GM19452 (cell line): ENCODE results near the gene DNAH8.

Experiments
- ATAC-seq: cut with Tn5 transposase; IDR thresholded peaks from one replicate; pipeline ENCODE4 v1.9.1; 2021; ENCODE audit not compliant: unreplicated experiment

The DNAH8 gene

GRCh38 chr6:39048481-39049399 is 333.6 kb downstream of the DNAH8 start, which contains the start of gene GLP1R:
Gene GLP1R, plus strand, starts transcription at chr6:39048781. Its CDS starts 60 bp downstream, at chr6:39048841.
- ATAC-seq, result no peak

GRCh38 chr6:39049575-39050283 is 334.6 kb downstream of the DNAH8 start:
- ATAC-seq, result no peak

GRCh38 chr6:39050453-39051112 is 335.5 kb downstream of the DNAH8 start:
- ATAC-seq, result no peak

- ATAC-seq, result no peak
These were observed 336.4 kb downstream of the DNAH8 start for GRCh38 chr6:39051399-39052122.

DNA sequence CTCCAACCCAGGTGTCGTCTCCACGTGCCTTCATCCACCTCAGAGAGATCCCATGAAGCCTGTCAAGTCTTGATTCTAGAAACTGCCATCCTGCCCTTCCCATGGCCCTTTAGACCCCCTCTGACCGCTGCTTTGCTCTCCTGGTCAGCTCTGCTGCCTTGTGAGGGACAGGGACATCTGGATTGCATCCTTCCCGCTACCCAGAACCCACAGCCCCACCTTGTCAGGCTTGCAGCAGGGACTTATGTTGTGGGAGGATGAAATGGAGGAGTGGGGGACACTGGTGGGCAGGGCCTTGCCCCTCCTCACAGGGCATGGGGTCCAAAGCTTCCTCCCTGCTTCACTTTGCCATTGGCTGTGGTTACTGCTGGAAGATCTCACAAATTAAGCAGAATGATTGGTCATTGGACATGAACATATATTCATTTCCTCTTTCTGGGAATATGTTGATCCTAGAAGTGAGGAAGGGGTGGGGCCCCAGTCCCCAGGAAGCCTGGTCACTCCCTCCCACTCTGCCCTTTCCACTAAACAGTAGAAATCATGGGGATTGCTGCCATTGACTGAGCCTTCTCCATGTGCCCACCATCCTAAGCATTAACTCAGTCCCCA is 338.0 kb downstream of the DNAH8 start:
- ATAC-seq, result no peak

- no peak for ATAC-seq
These were observed 338.9 kb downstream of the DNAH8 start for GRCh38 chr6:39053854-39054576.

- no peak for ATAC-seq
These were observed 339.5 kb downstream of the DNAH8 start for GRCh38 chr6:39054577-39055142.

GRCh38 chr6:39055661-39056060 is 340.6 kb downstream of the DNAH8 start:
- ATAC-seq, result no peak

DNA sequence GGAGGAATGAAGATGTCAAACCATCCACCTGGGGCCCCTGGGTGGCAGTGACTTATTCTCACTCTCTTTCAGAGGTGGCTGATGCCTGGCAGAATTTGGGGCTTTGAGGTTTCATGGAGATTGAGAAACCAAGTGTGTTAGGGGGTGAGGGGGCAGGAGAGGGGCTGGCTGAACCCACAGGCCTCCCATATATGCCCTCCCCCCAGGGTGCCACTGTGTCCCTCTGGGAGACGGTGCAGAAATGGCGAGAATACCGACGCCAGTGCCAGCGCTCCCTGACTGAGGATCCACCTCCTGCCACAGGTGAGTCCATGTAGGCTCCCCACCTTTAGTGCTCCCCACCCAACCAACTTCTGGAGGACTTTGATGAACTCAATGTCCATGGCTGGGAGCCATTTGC is 341.1 kb downstream of the DNAH8 start:
- ATAC-seq, result no peak

- ATAC-seq, result no peak
These were observed 341.6 kb downstream of the DNAH8 start for GRCh38 chr6:39056681-39057080.

DNA sequence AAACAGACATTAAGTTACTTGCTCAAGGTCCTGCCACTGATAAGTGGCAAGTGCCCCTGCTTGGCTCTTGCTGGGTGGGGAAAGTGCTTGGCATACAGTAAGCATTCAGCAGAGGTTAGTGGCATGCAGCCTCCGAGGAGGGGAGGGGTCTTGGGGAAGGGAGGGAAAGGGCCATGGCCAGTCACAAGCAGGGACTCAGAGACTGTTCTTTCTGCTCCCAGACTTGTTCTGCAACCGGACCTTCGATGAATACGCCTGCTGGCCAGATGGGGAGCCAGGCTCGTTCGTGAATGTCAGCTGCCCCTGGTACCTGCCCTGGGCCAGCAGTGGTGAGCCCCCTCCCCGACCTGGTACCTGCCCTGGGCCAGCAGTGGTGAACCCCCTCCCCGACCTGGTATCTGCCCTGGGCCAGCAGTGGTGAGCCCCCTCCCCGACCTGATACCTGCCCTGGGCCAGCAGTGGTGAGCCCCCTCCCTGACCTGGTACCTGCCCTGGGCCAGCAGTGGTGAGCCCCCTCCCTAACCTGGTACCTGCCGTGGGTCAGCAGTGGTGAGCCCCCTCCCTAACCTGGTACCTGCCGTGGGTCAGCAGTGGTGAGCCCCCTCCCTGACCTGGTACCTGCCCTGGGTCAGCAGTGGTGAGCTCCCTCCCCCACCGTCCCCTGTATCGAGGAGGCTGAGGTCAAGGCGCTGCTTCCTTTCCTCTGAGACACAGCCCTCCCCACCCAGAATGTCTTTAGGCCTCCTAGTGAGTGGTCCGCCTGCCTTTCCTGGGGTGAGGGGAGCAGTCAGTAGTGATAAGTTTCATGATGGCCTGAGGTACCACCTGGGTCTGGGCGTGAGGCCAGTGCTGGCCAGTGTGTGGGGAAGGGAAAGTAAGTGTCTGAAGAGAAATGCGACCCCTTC is 342.4 kb downstream of the DNAH8 start:
- no peak for ATAC-seq

- no peak for ATAC-seq
These were observed 343.5 kb downstream of the DNAH8 start for GRCh38 chr6:39058471-39059147.

DNA sequence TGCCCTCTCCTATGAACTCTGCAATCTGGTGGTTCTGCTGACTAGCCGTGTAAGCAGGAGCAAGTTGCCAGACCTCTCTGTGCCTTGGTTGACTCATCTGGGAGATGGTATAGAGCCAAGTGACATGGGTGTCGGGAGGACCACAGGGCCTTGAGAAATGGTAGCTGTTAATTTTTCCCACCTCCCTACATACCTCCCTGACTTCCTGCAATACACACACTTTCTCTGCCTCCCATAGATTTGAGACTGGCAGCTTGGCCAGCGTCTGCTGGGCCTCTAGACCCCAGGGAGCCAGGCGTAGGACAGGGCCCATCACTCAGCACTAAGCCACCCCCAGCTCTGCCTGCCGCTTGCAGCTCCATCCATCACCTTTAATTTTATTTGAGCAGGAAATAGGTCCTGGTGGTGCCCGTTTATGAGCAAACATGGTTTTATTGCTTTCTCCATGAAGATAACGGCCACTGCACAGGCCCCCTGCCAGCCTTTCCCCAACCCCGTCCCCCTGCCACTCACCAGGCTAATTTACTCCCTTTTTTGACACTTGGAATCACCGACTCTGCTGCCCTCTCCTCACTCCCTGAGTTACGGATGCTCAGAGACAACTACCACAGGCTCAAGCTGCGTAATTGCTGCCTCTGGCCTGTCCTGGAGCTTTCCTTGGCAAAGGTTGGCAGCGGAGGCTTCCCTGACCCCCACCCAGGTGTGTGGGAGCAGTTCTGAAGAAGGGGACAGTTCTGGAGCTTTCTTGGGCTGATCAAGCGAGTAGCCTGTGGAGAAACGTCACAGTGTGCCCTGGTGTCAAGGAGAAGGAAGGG is 344.6 kb downstream of the DNAH8 start:
- no peak for ATAC-seq

DNA sequence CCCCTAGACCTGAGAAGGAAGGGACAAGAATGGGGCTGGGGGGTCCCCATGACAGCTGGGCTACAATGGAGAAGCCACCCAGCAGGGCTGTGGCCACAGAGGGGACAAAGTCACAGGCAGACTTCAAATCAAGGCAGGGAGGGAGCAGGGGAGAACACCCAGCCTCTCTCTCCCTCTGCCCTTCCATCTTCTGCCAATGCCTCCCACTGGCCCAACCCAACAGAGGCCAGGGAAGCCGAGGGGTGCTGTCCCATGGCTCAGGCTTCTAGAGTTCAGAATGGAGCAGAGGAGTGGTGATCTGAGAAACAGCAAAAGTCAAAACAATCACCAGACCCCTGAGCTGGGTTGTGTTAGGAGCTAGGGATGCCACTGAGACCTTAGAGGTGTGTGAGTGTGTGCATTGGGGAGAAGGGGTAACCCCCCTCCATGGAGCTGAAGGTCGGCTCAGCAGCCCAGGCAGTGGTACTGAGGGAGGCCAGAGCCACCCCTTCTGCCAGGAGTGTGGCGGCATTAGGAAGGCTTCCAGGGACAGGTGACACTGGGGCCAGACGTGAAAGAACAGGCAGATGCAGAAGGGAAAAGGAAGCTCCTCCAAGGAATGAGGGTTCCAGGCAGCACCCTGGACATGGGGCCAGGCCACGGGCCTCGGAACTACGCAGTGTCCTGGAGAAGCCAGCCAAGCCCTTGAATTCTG is 345.5 kb downstream of the DNAH8 start:
- no peak for ATAC-seq

DNA sequence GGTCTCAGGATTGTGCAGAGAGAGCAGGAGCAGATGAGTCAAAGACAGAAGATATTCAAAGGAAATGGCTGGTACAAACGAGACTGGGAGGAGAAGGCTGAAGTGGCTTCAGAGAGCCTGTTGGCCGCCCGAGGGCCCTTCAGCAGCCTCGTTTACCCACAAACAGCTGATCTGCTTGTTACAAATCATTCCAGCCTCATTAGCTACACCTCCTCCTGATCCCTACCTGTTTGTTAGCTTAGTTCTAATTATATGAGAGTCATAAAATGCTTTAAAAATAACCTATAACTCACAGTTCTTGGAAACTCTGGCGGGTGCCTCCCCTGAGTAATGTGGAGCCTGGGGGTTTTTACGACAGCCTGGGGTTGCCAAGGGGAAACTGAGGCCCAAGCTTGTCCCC is 346.1 kb downstream of the DNAH8 start:
- no peak for ATAC-seq

- ATAC-seq, result no peak
These were observed 346.5 kb downstream of the DNAH8 start for GRCh38 chr6:39061588-39061987.
